GM12878 (cell line): ENCODE data around the gene ELAVL2. TPM values are rescaled to one million over a fixed set of nuclear protein-coding genes. Genes with fewer than 3 reads are reported as not detected.

Experiments
- ATAC-seq: fragments of 200-7000 bp; cut with Tn5 transposase; 3 replicates; pipeline ENCODE4 v1.9.1; 2020; ENCODE audit warnings: mild to moderate bottlenecking, moderate library complexity
- BruUV-seq: library from RNA; stranded (reverse); fragments of 400-500 nt; replicated peaks from 2 replicates; lab custom pipeline; 2021; lab: Mats Ljungman, UMichigan
- CTCF ChIA-PET: fragments of 300-600 bp; sonication (Branson Sonifier 250); formaldehyde crosslinking; extraction: SDS; loops from one replicate; lab custom pipeline; 2021; ENCODE audit warnings: inconsistent platforms; lab: Yijun Ruan, JAX
- POLR2A ChIA-PET: fragments of 350-600 bp; formaldehyde crosslinking; extraction: SDS; loops from one replicate; lab custom pipeline; 2021; ENCODE audit warnings: inconsistent platforms; lab: Charles Lee
- RAD21 ChIA-PET: fragments of 300-600 bp; sonication (Branson Sonifier 250); formaldehyde crosslinking; loops from one replicate; lab custom pipeline; 2023; ENCODE audit warnings: antibody characterized with exemption; ENCODE audit not compliant: unreplicated experiment; lab: Charles Lee
- SMC1A ChIA-PET: fragments of 300-600 bp; sonication (Branson Sonifier 250); formaldehyde crosslinking; loops from one replicate; lab custom pipeline; 2023; ENCODE audit not compliant: unreplicated experiment, uncharacterized antibody; lab: Charles Lee
- DNase-seq: peaks from one replicate; pipeline ENCODE4 v3.0.0-alpha.2; 2011; ENCODE audit warnings: low read depth, low spot score
- FAIRE-seq: peaks from 3 replicates; lab custom pipeline; 2011; peaks lifted over from hg19 to GRCh38; lab: Jason Lieb, UNC
- H2AFZ ChIP-seq: 2 replicates; pipeline ENCODE4 v1.6.0; 2011; ENCODE audit warnings: low read depth, low read length, control low read depth; ENCODE audit not compliant: control insufficient read depth
- H3K27ac ChIP-seq: 2 replicates; pipeline ENCODE4 v1.5.1; 2011; ENCODE audit warnings: control low read depth; ENCODE audit not compliant: control insufficient read depth, insufficient read depth
- H3K27me3 ChIP-seq, 2 experiments: replicated peaks in 1 of 2; 2 replicates each; pipeline versions ENCODE4 v1.6.0 to v1.6.1; 2011; ENCODE audit warnings: low read length in 1 of 2; ENCODE audit not compliant: control insufficient read depth in 2 of 2, insufficient read depth in 2 of 2
- H3K36me3 ChIP-seq, 2 experiments: 2 replicates each; pipeline ENCODE4 v1.5.1; 2011; ENCODE audit warnings: low read length in 1 of 2; ENCODE audit not compliant: control insufficient read depth in 2 of 2, insufficient read depth in 2 of 2
- H3K4me1 ChIP-seq: 2 replicates; pipeline ENCODE4 v1.6.1; 2011; ENCODE audit warnings: mild to moderate bottlenecking, low read length, moderate library complexity, mixed read lengths; ENCODE audit not compliant: control insufficient read depth, insufficient read depth
- H3K4me2 ChIP-seq: 2 replicates; pipeline ENCODE4 v1.6.0; 2011; ENCODE audit warnings: control low read depth; ENCODE audit not compliant: control insufficient read depth, insufficient read depth
- H3K4me3 ChIP-seq: fragments of 200-600 bp; sonication (generic); 2 replicates; pipeline ENCODE4 v1.5.1; 2016
- H3K79me2 ChIP-seq: 2 replicates; pipeline ENCODE4 v1.6.0; 2011; ENCODE audit warnings: low read length; ENCODE audit not compliant: control insufficient read depth, insufficient read depth
- H3K9ac ChIP-seq: 2 replicates; pipeline ENCODE4 v1.8.0; 2011; ENCODE audit warnings: low read length, control low read depth, mixed read lengths; ENCODE audit not compliant: control insufficient read depth, insufficient read depth
- H3K9me3 ChIP-seq: replicated peaks from 3 replicates; pipeline ENCODE4 v1.5.1; 2011; ENCODE audit warnings: mild to moderate bottlenecking, low read length; ENCODE audit not compliant: control insufficient read depth, insufficient read depth
- H4K20me1 ChIP-seq: 2 replicates; pipeline ENCODE4 v1.6.0; 2011; ENCODE audit not compliant: control insufficient read depth, insufficient read depth
- BHLHE40 ChIP-seq, 2 experiments: fragments of 450-650 bp in 1 of 2; IDR thresholded peaks; 2 replicates each; pipeline ENCODE4 v1.6.1; 2011 to 2017; ENCODE audit warnings: low read depth in 2 of 2, borderline replicate concordance in 1 of 2, improper control_type of control experiment in 1 of 2, low read length in 1 of 2, mild to moderate bottlenecking in 1 of 2
- NRF1 ChIP-seq: conservative IDR thresholded peaks from 2 replicates; pipeline ENCODE4 v1.6.1; 2011; ENCODE audit warnings: mild to moderate bottlenecking, low read depth, low read length, improper control_type of control experiment
- ZBTB33 ChIP-seq: fragments of 450-650 bp; IDR thresholded peaks from 2 replicates; pipeline ENCODE4 v1.6.1; 2017; ENCODE audit warnings: mild to moderate bottlenecking
- WGBS: methylation state at CpG from one replicate; pipeline ENCODE4 v1.1.6; 2016; ENCODE audit warnings: low lambda C conversion rate; ENCODE audit not compliant: insufficient replicate concordance, insufficient coverage; ENCODE audit errors: missing lambda C conversion rate; 5-methylcytosine and 5-hydroxymethylcytosine counted together
- in situ Hi-C: fragments of 300-500 bp; cut with MboI; formaldehyde crosslinking; loops from 9 replicates; pipeline ENCODE4 v1.14.3; 2018; ENCODE audit warnings: mixed read lengths
- intact Hi-C: fragments of 100-400 bp; cut with micrococcal nuclease; formaldehyde crosslinking; loops from one replicate; pipeline ENCODE4 v1.14.2; 2022; ENCODE audit not compliant: unreplicated experiment
- polyA plus RNA-seq, 11 experiments: library from polyadenylated mRNA; depleted of rRNA in 4 of 11; unstranded in 6 of 11; stranded (reverse) in 5 of 11; fragments of >200 nt; fragmentation: Nextera tagmentation in 4 of 11; fragmentation: Illumina TruSeq in 1 of 11; extraction: Ambion mirVana in 4 of 11; extraction: Trizol in 1 of 11; gene quantifications; 1 replicate in 1 of 11; 2 replicates in 10 of 11; pipeline versions ENCODE4 v1.2.1 to v1.2.3, GENCODE V29; 2011 to 2016; ENCODE audit warnings: inconsistent platforms in 2 of 11, missing spikeins in 2 of 11, low read depth in 1 of 11
- total RNA-seq, 4 experiments: library from RNA; depleted of rRNA in 3 of 4; stranded (reverse); fragments of >200 nt in 3 of 4; fragmentation: Illumina TruSeq in 1 of 4; extraction: Trizol in 1 of 4; gene quantifications; 2 replicates each; pipeline versions ENCODE4 v1.2.1 to v1.2.3, GENCODE V29; 2013 to 2021
- TF ChIP-seq, protein P1 (sequence below), 3 experiments: IDR thresholded peaks in 2 of 3; conservative IDR thresholded peaks in 1 of 3; 2 replicates each; pipeline ENCODE4 v1.5.1; 2011; ENCODE audit warnings: low read depth in 3 of 3, low read length in 3 of 3, mild to moderate bottlenecking in 3 of 3, control low read depth in 2 of 3, moderate library complexity in 2 of 3, inconsistent platforms in 1 of 3, mixed read lengths in 1 of 3; ENCODE audit not compliant: control insufficient read depth in 2 of 3, insufficient read depth in 1 of 3; ENCODE audit errors: extremely low read depth in 1 of 3

ELAVL2 gene
- total and polyA plus RNA-seq, 10 of the 15 experiments (the other 5 are each of a cell fraction or from before 2014, with no cell fraction given), result 0.24 to 2.6 (median 0.76) TPM

- H3K4me1 ChIP-seq, result no peaks in the 10 kb centered on the region
- TF ChIP-seq ZBTB33 (no peak), BHLHE40 (IDR thresholded peaks at IDR 0.05; ENCODE audit: borderline replicate concordance in 1 of 2, low read depth in 2 of 2, low read length in 1 of 2) (no peak), NRF1 (no peak)
- TF ChIP-seq, protein P1, sequence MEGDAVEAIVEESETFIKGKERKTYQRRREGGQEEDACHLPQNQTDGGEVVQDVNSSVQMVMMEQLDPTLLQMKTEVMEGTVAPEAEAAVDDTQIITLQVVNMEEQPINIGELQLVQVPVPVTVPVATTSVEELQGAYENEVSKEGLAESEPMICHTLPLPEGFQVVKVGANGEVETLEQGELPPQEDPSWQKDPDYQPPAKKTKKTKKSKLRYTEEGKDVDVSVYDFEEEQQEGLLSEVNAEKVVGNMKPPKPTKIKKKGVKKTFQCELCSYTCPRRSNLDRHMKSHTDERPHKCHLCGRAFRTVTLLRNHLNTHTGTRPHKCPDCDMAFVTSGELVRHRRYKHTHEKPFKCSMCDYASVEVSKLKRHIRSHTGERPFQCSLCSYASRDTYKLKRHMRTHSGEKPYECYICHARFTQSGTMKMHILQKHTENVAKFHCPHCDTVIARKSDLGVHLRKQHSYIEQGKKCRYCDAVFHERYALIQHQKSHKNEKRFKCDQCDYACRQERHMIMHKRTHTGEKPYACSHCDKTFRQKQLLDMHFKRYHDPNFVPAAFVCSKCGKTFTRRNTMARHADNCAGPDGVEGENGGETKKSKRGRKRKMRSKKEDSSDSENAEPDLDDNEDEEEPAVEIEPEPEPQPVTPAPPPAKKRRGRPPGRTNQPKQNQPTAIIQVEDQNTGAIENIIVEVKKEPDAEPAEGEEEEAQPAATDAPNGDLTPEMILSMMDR (IDR thresholded peaks at IDR 0.05 in 2 of 3, conservative IDR thresholded peaks at IDR 0.05 in 1 of 3; ENCODE audit: control insufficient read depth in 2 of 3, extremely low read depth in 1 of 3, insufficient read depth in 1 of 3, low read depth in 3 of 3, low read length in 3 of 3), result 0 out of 6 replicates have a peak, but pooled peaks of 1 of the 3 experiments have one; percentile 10
- TF ChIP-seq, all 136 proteins: peak for 1
- Histone ChIP-seq H4K20me1 (no peaks in the 10 kb centered on the region), H3K27me3 (no peaks in the 10 kb centered on the region), H3K4me2 (no peak overlapping the region), H2AFZ (no peak overlapping the region), H3K9ac (no peak overlapping the region), H3K27ac (no peak overlapping the region), H3K4me3 (no peak overlapping the region), H3K79me2 (no peaks in the 10 kb centered on the region), H3K36me3 (no peaks in the 10 kb centered on the region), H3K9me3 (no peaks in the 10 kb centered on the region)
- ChIA-PET CTCF (interaction anchor here (0.7 to 1.3 kb wide), 3 partner anchors 11 to 57 kb away, joined by 3 read pairs; no protein-coding TSS in a partner anchor), POLR2A (no interaction called here), SMC1A (interaction anchor here (0.6 to 4.3 kb wide), 13 partner anchors 9 to 263 kb away, joined by 3 to 15 read pairs (median 4); partner anchors contain the start of gene ELAVL2), RAD21 (interaction anchor here (0.6 to 2.1 kb wide), 9 partner anchors 9 to 255 kb away, joined by 3 to 6 read pairs (median 3); partner anchors contain the start of gene ELAVL2)
- DNase-seq (no peak), FAIRE-seq (no peak), ATAC-seq (peak; percentile 63)
- BruUV-seq, result no TSS peak
- intact Hi-C loops, result loop anchor here (5.0 kb wide), 1 partner anchor 195 kb away; no protein-coding TSS in a partner anchor
- 0% methylated on average over 1 of the region's 1 CpG for WGBS
- in situ Hi-C loops, result no loop called here
Observed at GRCh38 chr9:23842565-23843129, 16.6 kb upstream of the ELAVL2 start.
